Inflammatory macrophage treated with lipopolysaccharide for 1 hour (primary cell): ENCODE data around the gene NFATC4.
A peak's percentile ranks its signal among the peaks of the same experiment; 100 is the strongest.
"Not testable (repeated sequence)": the region's sequence is repeated elsewhere in the genome, so short reads cannot be mapped to it uniquely, and the experiment has no call there.

ENCODE experiments used
- DNase-seq, 2 donors: peaks; one replicate each; pipeline ENCODE4 v3.0.0-alpha.2; 2020 to 2022

The NFATC4 gene

GRCh38 chr14:24367514-24368211, at the start of gene NFATC4:
TSS of gene NFATC4 (plus strand) at chr14:24368184. CDS start at chr14:24368341, 157 bp downstream.
- no peak for DNase-seq

- DNase-seq: no peak
Observed at GRCh38 chr14:24321212-24321975, 46.6 kb upstream of the NFATC4 start.

- DNase-seq: no peak
Observed at GRCh38 chr14:24322672-24323071, 45.3 kb upstream of the NFATC4 start.

- no peak for DNase-seq
Observed at GRCh38 chr14:24323341-24323740, 44.6 kb upstream of the NFATC4 start.

GRCh38 chr14:24324024-24324423, 44.0 kb upstream of the NFATC4 start:
- no peak for DNase-seq

- no peak for DNase-seq
Observed at GRCh38 chr14:24325041-24325530, 42.9 kb upstream of the NFATC4 start.

GRCh38 chr14:24325963-24326362, 42.0 kb upstream of the NFATC4 start:
- DNase-seq: no peak

- no peak for DNase-seq
Observed at GRCh38 chr14:24327303-24327702, 40.7 kb upstream of the NFATC4 start.

- DNase-seq: not testable (repeated sequence)
Observed at GRCh38 chr14:24327914-24328313, 40.1 kb upstream of the NFATC4 start.

GRCh38 chr14:24329073-24329663, 38.8 kb upstream of the NFATC4 start:
- no peak for DNase-seq

- DNase-seq: peak; percentile 91 to 92
Observed at GRCh38 chr14:24329736-24330135, 38.2 kb upstream of the NFATC4 start.

- no peak for DNase-seq
Observed at GRCh38 chr14:24330973-24331674, 36.9 kb upstream of the NFATC4 start.

GRCh38 chr14:24331731-24332267, 36.2 kb upstream of the NFATC4 start:
- no peak for DNase-seq

GRCh38 chr14:24332268-24332993, 35.6 kb upstream of the NFATC4 start:
- peak; percentile 38 to 72 for DNase-seq

- DNase-seq: no peak
Observed at GRCh38 chr14:24334431-24335291, 33.3 kb upstream of the NFATC4 start, which contains the start of gene ADCY4. TSS of gene ADCY4 (minus strand) at chr14:24335071. CDS start at chr14:24334652, 419 bp downstream.

- no peak for DNase-seq
Observed at GRCh38 chr14:24335461-24336171, 32.4 kb upstream of the NFATC4 start.

- no peak for DNase-seq
Observed at GRCh38 chr14:24337144-24337823, 30.7 kb upstream of the NFATC4 start.

- DNase-seq: no peak
Observed at GRCh38 chr14:24337824-24338175, 30.2 kb upstream of the NFATC4 start.

- no peak for DNase-seq
Observed at GRCh38 chr14:24338843-24339242, 29.1 kb upstream of the NFATC4 start.
